K562 (cell line): Measurements from ENCODE around the gene CFAP97D1. TPM values are rescaled to one million over a fixed set of nuclear protein-coding genes. Genes with fewer than 3 reads are reported as not detected.

ENCODE experiments used
- ATAC-seq: fragments of 200-7000 bp; cut with Tn5 transposase; 3 replicates; pipeline ENCODE4 v1.9.1; 2020; ENCODE audit warnings: moderate library complexity
- BruUV-seq: library from RNA; stranded (reverse); fragments of 400-500 nt; replicated peaks from 2 replicates; lab custom pipeline; 2021; lab: Mats Ljungman, UMichigan
- CTCF ChIA-PET: fragments of 300-600 bp; formaldehyde crosslinking; extraction: SDS; loops from one replicate; lab custom pipeline; 2021; ENCODE audit warnings: low intra/inter-chr PET ratio; lab: Yijun Ruan, JAX
- POLR2A ChIA-PET: fragments of 300-600, 350-650 bp; sonication (Branson Sonifier 250); formaldehyde crosslinking; extraction: SDS; loops from one replicate; lab custom pipeline; 2021; ENCODE audit warnings: antibody characterized with exemption, inconsistent platforms; lab: Yijun Ruan, JAX
- DNase-seq, 4 experiments: peaks; one replicate each; pipeline versions ENCODE4 v3.0.0 to v3.0.0-alpha.2; 2011 to 2018; ENCODE audit warnings: low spot score in 3 of 4, mixed read lengths in 3 of 4; ENCODE audit errors: extremely low read depth in 1 of 4
- FAIRE-seq: peaks from 2 replicates; lab custom pipeline; 2011; peaks lifted over from hg19 to GRCh38; lab: Jason Lieb, UNC
- H2AFZ ChIP-seq: 2 replicates; pipeline ENCODE4 v1.6.0; 2011; ENCODE audit warnings: low read depth, low read length, control low read depth, inconsistent platforms
- H3K27ac ChIP-seq: fragments of 200-600 bp; 3 replicates; pipeline ENCODE4 v1.8.0; 2011; ENCODE audit warnings: low read depth, mild to moderate bottlenecking, control low read depth, inconsistent platforms, low read length, moderate library complexity, mixed read lengths; ENCODE audit errors: extremely low read depth
- H3K27me3 ChIP-seq, 2 experiments: fragments of 300-600 bp in 1 of 2; 2 replicates in 1 of 2; 3 replicates in 1 of 2; pipeline versions ENCODE4 v1.6.0 to v1.8.0; 2011; ENCODE audit warnings: inconsistent platforms in 2 of 2, low read length in 2 of 2, mild to moderate bottlenecking in 1 of 2, mixed read lengths in 1 of 2, moderate library complexity in 1 of 2; ENCODE audit not compliant: control insufficient read depth in 2 of 2, insufficient read depth in 2 of 2
- H3K36me3 ChIP-seq: fragments of 300-600 bp; 3 replicates; pipeline ENCODE4 v1.8.0; 2011; ENCODE audit warnings: mild to moderate bottlenecking, low read length, inconsistent platforms; ENCODE audit not compliant: control insufficient read depth, insufficient read depth
- H3K4me1 ChIP-seq, 2 experiments: fragments of 200-600 bp in 1 of 2; replicated peaks in 1 of 2; 2 replicates in 1 of 2; 3 replicates in 1 of 2; pipeline versions ENCODE4 v1.5.1 to v1.8.0; 2011; ENCODE audit warnings: inconsistent platforms in 2 of 2, low read length in 2 of 2, mild to moderate bottlenecking in 1 of 2, mixed read lengths in 1 of 2, moderate library complexity in 1 of 2; ENCODE audit not compliant: control insufficient read depth in 2 of 2, insufficient read depth in 2 of 2
- H3K4me2 ChIP-seq: 2 replicates; pipeline ENCODE4 v1.6.1; 2011; ENCODE audit warnings: low read length, control low read depth, inconsistent platforms, mixed read lengths; ENCODE audit not compliant: insufficient read depth
- H3K4me3 ChIP-seq: fragments of 200-600 bp; sonication (generic), shearing (Covaris generic); 2 replicates; pipeline ENCODE4 v1.5.1; 2016; ENCODE audit warnings: control low read depth, inconsistent platforms
- H3K79me2 ChIP-seq: fragments of 200-600 bp; 3 replicates; pipeline ENCODE4 v1.8.0; 2011; ENCODE audit warnings: low read length, inconsistent platforms; ENCODE audit not compliant: control insufficient read depth, insufficient read depth
- H3K9ac ChIP-seq, 2 experiments: 2 replicates each; pipeline versions ENCODE4 v1.6.0 to v1.6.1; 2011; ENCODE audit warnings: low read depth in 2 of 2, low read length in 2 of 2, control low read depth in 1 of 2, inconsistent platforms in 1 of 2, mild to moderate bottlenecking in 1 of 2, mixed read lengths in 1 of 2; ENCODE audit not compliant: insufficient read depth in 1 of 2
- H3K9me1 ChIP-seq: one replicate; pipeline ENCODE4 v1.6.0; 2011; ENCODE audit warnings: inconsistent platforms, mild to moderate bottlenecking, low read length, moderate library complexity; ENCODE audit not compliant: control insufficient read depth, insufficient read depth
- H3K9me3 ChIP-seq: replicated peaks from 2 replicates; pipeline ENCODE4 v1.5.1; 2011; ENCODE audit warnings: low read depth, low read length, inconsistent platforms; ENCODE audit not compliant: control insufficient read depth, insufficient read depth
- H4K20me1 ChIP-seq: replicated peaks from 2 replicates; pipeline ENCODE4 v1.6.1; 2011; ENCODE audit warnings: low read length, inconsistent platforms, mixed read lengths; ENCODE audit not compliant: control insufficient read depth, insufficient read depth
- ADNP ChIP-seq: fragments of 200-800 bp; sonication (Bioruptor generic); IDR thresholded peaks from 2 replicates; pipeline ENCODE4 v1.6.1; 2016; ENCODE audit warnings: missing genetic modification characterization, missing compliant biosample characterization
- BRF1 ChIP-seq: IDR thresholded peaks from 3 replicates; pipeline ENCODE4 v1.6.1; 2011; ENCODE audit warnings: borderline replicate concordance, mild to moderate bottlenecking; ENCODE audit not compliant: insufficient read length; ENCODE audit errors: extremely low read depth
- CC2D1A ChIP-seq: fragments of 450-650 bp; IDR thresholded peaks from 2 replicates; pipeline ENCODE4 v1.6.1; 2017; ENCODE audit warnings: mild to moderate bottlenecking
- MAZ ChIP-seq, 2 experiments: fragments of 450-650 bp in 1 of 2; sonication (generic) in 1 of 2; formaldehyde crosslinking; IDR thresholded peaks in 1 of 2; conservative IDR thresholded peaks in 1 of 2; 2 replicates each; pipeline versions ENCODE4 v1.4.0 to v1.5.0; 2020; ENCODE audit warnings: mild to moderate bottlenecking in 1 of 2, missing genetic modification reagents in 1 of 2
- MTA3 ChIP-seq: fragments of 450-650 bp; formaldehyde crosslinking; IDR thresholded peaks from 2 replicates; pipeline ENCODE4 v1.6.1; 2017; ENCODE audit warnings: mild to moderate bottlenecking, borderline replicate concordance
- MXI1 ChIP-seq: IDR thresholded peaks from 2 replicates; pipeline ENCODE4 v1.6.1; 2011; ENCODE audit warnings: low read depth, mild to moderate bottlenecking, improper control_type of control experiment, low read length
- MYC ChIP-seq, 2 experiments: fragments of 250-450 bp in 1 of 2; sonication (Bioruptor Pico) in 1 of 2; IDR thresholded peaks; 2 replicates each; pipeline versions ENCODE4 v1.5.1 to v1.6.1; 2012 to 2021; ENCODE audit warnings: low read depth in 2 of 2, borderline replicate concordance in 1 of 2, improper control_type of control experiment in 1 of 2, low read length in 1 of 2, mild to moderate bottlenecking in 1 of 2, moderate library complexity in 1 of 2
- PPARD ChIP-seq: fragments of 250-450 bp; sonication (Bioruptor Pico); IDR thresholded peaks from 2 replicates; pipeline ENCODE4 v1.8.0; 2022; ENCODE audit warnings: inconsistent platforms, mild to moderate bottlenecking, moderate library complexity
- RAD21 ChIP-seq, 2 experiments: fragments of 250-450 bp in 1 of 2; fragments of 450-650 bp in 1 of 2; sonication (Bioruptor Pico) in 1 of 2; formaldehyde crosslinking in 1 of 2; IDR thresholded peaks in 1 of 2; conservative IDR thresholded peaks in 1 of 2; 2 replicates each; pipeline versions ENCODE4 v1.4.0 to v1.8.0; 2020 to 2022; ENCODE audit warnings: mild to moderate bottlenecking in 2 of 2, moderate library complexity in 1 of 2
- RB1 ChIP-seq: fragments of 450-650 bp; IDR thresholded peaks from 2 replicates; pipeline ENCODE4 v1.6.1; 2017; ENCODE audit warnings: low read depth, mild to moderate bottlenecking
- RCOR1 ChIP-seq, 2 experiments: IDR thresholded peaks; 2 replicates each; pipeline ENCODE4 v1.6.1; 2012; ENCODE audit warnings: low read depth in 2 of 2, low read length in 2 of 2, borderline replicate concordance in 1 of 2, improper control_type of control experiment in 1 of 2
- SOX6 ChIP-seq: fragments of 450-650 bp; IDR thresholded peaks from 2 replicates; pipeline ENCODE4 v1.6.1; 2014; ENCODE audit warnings: mild to moderate bottlenecking
- TCF7L2 ChIP-seq: fragments of 150-350 bp; IDR thresholded peaks from 2 replicates; pipeline ENCODE4 v1.6.1; 2016; ENCODE audit warnings: low read depth, mild to moderate bottlenecking, low read length, moderate library complexity
- ZC3H11A ChIP-seq: IDR thresholded peaks from 2 replicates; pipeline ENCODE4 v1.6.1; 2012; ENCODE audit warnings: low read depth, low read length, improper control_type of control experiment
- ZFP36 ChIP-seq: fragments of 150-350 bp; IDR thresholded peaks from 2 replicates; pipeline ENCODE4 v1.6.1; 2018; ENCODE audit warnings: low read length, low read depth; ENCODE audit not compliant: partially characterized antibody
- ZNF12 ChIP-seq: sonication (generic); formaldehyde crosslinking; IDR thresholded peaks from 2 replicates; pipeline ENCODE4 v1.4.0; 2020; ENCODE audit warnings: mild to moderate bottlenecking, missing genetic modification reagents
- ZNF140 ChIP-seq: fragments of 250-450 bp; sonication (Bioruptor Pico); IDR thresholded peaks from 2 replicates; pipeline ENCODE4 v1.8.0; 2021; ENCODE audit warnings: moderate library complexity, mild to moderate bottlenecking, inconsistent platforms
- ZNF217 ChIP-seq: sonication (generic); formaldehyde crosslinking; IDR thresholded peaks from 2 replicates; pipeline ENCODE4 v1.8.0; 2022; ENCODE audit warnings: mild to moderate bottlenecking, missing genetic modification reagents
- ZNF23 ChIP-seq: fragments of 250-450 bp; sonication (Bioruptor Pico); IDR thresholded peaks from 2 replicates; pipeline ENCODE4 v1.4.0; 2020; ENCODE audit warnings: mild to moderate bottlenecking
- ZSCAN29 ChIP-seq: fragments of 450-650 bp; IDR thresholded peaks from 2 replicates; pipeline ENCODE4 v1.6.1; 2017
- WGBS: fragments of 100-300 bp; shearing (Covaris generic); methylation state at CpG from one replicate; pipeline ENCODE4 v1.1.6; 2016; ENCODE audit warnings: low coverage, mixed read lengths; ENCODE audit not compliant: insufficient coverage; ENCODE audit errors: missing lambda C conversion rate; 5-methylcytosine and 5-hydroxymethylcytosine counted together
- in situ Hi-C: fragments of 300-500 bp; cut with MboI; formaldehyde crosslinking; loops from 4 replicates; pipeline ENCODE4 v1.15.0; 2018; ENCODE audit warnings: inconsistent platforms, mixed read lengths
- intact Hi-C: fragments of 100-400 bp; cut with micrococcal nuclease; formaldehyde crosslinking; loops from 2 replicates; pipeline ENCODE4 v1.14.2; 2022
- polyA plus RNA-seq, 8 experiments: library from polyadenylated mRNA; depleted of rRNA in 4 of 8; stranded (reverse) in 5 of 8; unstranded in 3 of 8; fragments of >200 nt; fragmentation: Nextera tagmentation in 2 of 8; fragmentation: Illumina TruSeq in 1 of 8; extraction: Ambion mirVana in 2 of 8; extraction: Trizol in 1 of 8; gene quantifications; 2 replicates each; pipeline versions ENCODE4 v1.2.1 to v1.2.3, GENCODE V29; 2011 to 2014; ENCODE audit warnings: inconsistent platforms in 1 of 8, missing spikeins in 1 of 8
- total RNA-seq, 7 experiments: library from RNA; depleted of rRNA in 6 of 7; stranded (reverse); fragments of >200 nt in 6 of 7; fragmentation: Illumina TruSeq in 2 of 7; extraction: Trizol in 2 of 7; gene quantifications; 2 replicates each; pipeline versions ENCODE4 v1.2.1 to v1.2.3, GENCODE V29; 2011 to 2021; ENCODE audit warnings: low replicate concordance in 1 of 7
- TF ChIP-seq, protein P1 (sequence below): fragments of 450-650 bp; formaldehyde crosslinking; IDR thresholded peaks from 2 replicates; pipeline ENCODE4 v1.4.0; 2020; ENCODE audit warnings: mild to moderate bottlenecking, moderate library complexity

The CFAP97D1 gene
- total and polyA plus RNA-seq, 9 of the 15 experiments (the other 6 are each of a cell fraction or from before 2014, with no cell fraction given), result not detected

GRCh38 chr17:43760254-43760852 lies 19.9 kb upstream of the CFAP97D1 start:
- POLR2A ChIA-PET, result interaction anchor here (0.7 to 1.6 kb wide), 4 partner anchors 15 to 81 kb away, joined by 3 to 5 read pairs (median 4); no protein-coding TSS in a partner anchor
- H4K20me1 ChIP-seq, result peaks cover 3% of the 10 kb centered on the region; the same call in 1 of the 2 replicates
- H3K4me2 ChIP-seq, result no peak overlapping the region
- H3K4me1 ChIP-seq, result peaks cover 0 to 8% of the 10 kb centered on the region in 2 experiments; a peak in 2 of 5 replicates
- ATAC-seq, result peak; percentile 98
- no peak overlapping the region for H2AFZ ChIP-seq
- CTCF ChIA-PET, result interaction anchor here (0.6 to 11.2 kb wide), 11 partner anchors 47 to 240 kb away, joined by 3 to 310 read pairs (median 3); no protein-coding TSS in a partner anchor
- in situ Hi-C loops, result loop anchor here (5.0 kb wide), 2 partner anchors 73 to 183 kb away; no protein-coding TSS in a partner anchor
- H3K27ac ChIP-seq, result no peak overlapping the region
- H3K36me3 ChIP-seq, result no peaks in the 10 kb centered on the region
- no TSS peak for BruUV-seq
- peaks cover 19 to 59% of the 10 kb centered on the region in 2 experiments for H3K27me3 ChIP-seq
- no peaks in the 10 kb centered on the region for H3K9me1 ChIP-seq
- intact Hi-C loops, result loop anchor here (1.0 kb wide), 2 partner anchors 66 to 183 kb away; no protein-coding TSS in a partner anchor
- H3K9me3 ChIP-seq, result no peaks in the 10 kb centered on the region
- no peak overlapping the region for H3K4me3 ChIP-seq
- DNase-seq, result peak; percentile 91 to 92 (median 92)
- FAIRE-seq, result peak; percentile 100
- no peak overlapping the region for H3K9ac ChIP-seq
- no peaks in the 10 kb centered on the region for H3K79me2 ChIP-seq
- 7% methylated on average over 9 of the region's 10 CpGs for WGBS
- TF ChIP-seq, protein P1, sequence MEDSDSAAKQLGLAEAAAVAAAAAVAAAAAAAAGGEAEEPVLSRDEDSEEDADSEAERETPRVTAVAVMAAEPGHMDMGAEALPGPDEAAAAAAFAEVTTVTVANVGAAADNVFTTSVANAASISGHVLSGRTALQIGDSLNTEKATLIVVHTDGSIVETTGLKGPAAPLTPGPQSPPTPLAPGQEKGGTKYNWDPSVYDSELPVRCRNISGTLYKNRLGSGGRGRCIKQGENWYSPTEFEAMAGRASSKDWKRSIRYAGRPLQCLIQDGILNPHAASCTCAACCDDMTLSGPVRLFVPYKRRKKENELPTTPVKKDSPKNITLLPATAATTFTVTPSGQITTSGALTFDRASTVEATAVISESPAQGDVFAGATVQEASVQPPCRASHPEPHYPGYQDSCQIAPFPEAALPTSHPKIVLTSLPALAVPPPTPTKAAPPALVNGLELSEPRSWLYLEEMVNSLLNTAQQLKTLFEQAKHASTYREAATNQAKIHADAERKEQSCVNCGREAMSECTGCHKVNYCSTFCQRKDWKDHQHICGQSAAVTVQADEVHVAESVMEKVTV, result peak; percentile 99
- TF ChIP-seq MAZ (CRISPR knock-in tag; conservative IDR thresholded peaks at IDR 0.05 in 1 of 2, IDR thresholded peaks at IDR 0.05 in 1 of 2), result peak in 1 of 2 experiments; percentile 58; a peak in 2 of 4 replicates
- TF ChIP-seq MYC (IDR thresholded peaks at IDR 0.05; ENCODE audit: low read depth, low read length), result peak; percentile 51; the same call in 1 of the 2 replicates
- TF ChIP-seq MYC (CRISPR knock-in tag; IDR thresholded peaks at IDR 0.05; ENCODE audit: borderline replicate concordance, low read depth), result no peak
- TF ChIP-seq MXI1, result no peak
- no peak for TF ChIP-seq ADNP (tag)
- TF ChIP-seq MTA3, result peak; percentile 40; the same call in 1 of the 2 replicates
- TF ChIP-seq ZNF217 (CRISPR knock-in tag), result no peak
- TF ChIP-seq ZFP36, result peak; percentile 37
- no peak for TF ChIP-seq PPARD (CRISPR knock-in tag)
- TF ChIP-seq ZNF23 (CRISPR knock-in tag), result no peak
- TF ChIP-seq SOX6, result peak; percentile 23; the same call in 1 of the 2 replicates
- no peak for TF ChIP-seq ZNF12 (CRISPR knock-in tag)
- no peak for TF ChIP-seq BRF1
- no peak for TF ChIP-seq ZSCAN29
- TF ChIP-seq RB1, result peak; percentile 85; the same call in 1 of the 2 replicates
- peak; percentile 51 to 83; a peak in 3 of 4 replicates for TF ChIP-seq RCOR1 (IDR thresholded peaks at IDR 0.05; ENCODE audit: borderline replicate concordance in 1 of 2, low read depth in 2 of 2, low read length in 2 of 2)
- peak; percentile 80 for TF ChIP-seq CC2D1A
- no peak for TF ChIP-seq ZNF140 (CRISPR knock-in tag)
- TF ChIP-seq ZC3H11A, result no peak
- TF ChIP-seq TCF7L2, result no peak
- peak; percentile 99 to 100 for TF ChIP-seq RAD21 (CRISPR knock-in tag; conservative IDR thresholded peaks at IDR 0.05 in 1 of 2, IDR thresholded peaks at IDR 0.05 in 1 of 2)
